Calu3 (cell line): ENCODE data around the gene ARHGEF10L. TPM values are rescaled to one million over a fixed set of nuclear protein-coding genes. Genes with fewer than 3 reads are reported as not detected.
A peak's percentile ranks its signal among the peaks of the same experiment; 100 is the strongest.

ENCODE experiments used
- BruUV-seq: library from RNA; stranded (reverse); fragments of 400-500 nt; replicated peaks from 2 replicates; lab custom pipeline; 2021; lab: Mats Ljungman, UMichigan
- CTCF ChIA-PET: fragments of 300-600 bp; sonication (Branson Sonifier 250); formaldehyde crosslinking; loops from one replicate; lab custom pipeline; 2022; ENCODE audit warnings: antibody characterized with exemption; lab: Charles Lee
- DNase-seq: peaks from one replicate; pipeline ENCODE4 v3.0.0; 2022
- H3K27ac Mint-ChIP-seq: one replicate; pipeline ENCODE4 v1.8.0; 2022; ENCODE audit warnings: mixed read lengths; ENCODE audit not compliant: unreplicated experiment
- H3K27me3 Mint-ChIP-seq: one replicate; pipeline ENCODE4 v1.8.0; 2022; ENCODE audit warnings: mixed read lengths; ENCODE audit not compliant: unreplicated experiment
- H3K36me3 Mint-ChIP-seq: one replicate; pipeline ENCODE4 v1.8.0; 2022; ENCODE audit warnings: mild to moderate bottlenecking, moderate library complexity, mixed read lengths; ENCODE audit not compliant: insufficient read depth, unreplicated experiment
- H3K4me1 Mint-ChIP-seq: one replicate; pipeline ENCODE4 v1.8.0; 2022; ENCODE audit warnings: mild to moderate bottlenecking, low read depth, mixed read lengths; ENCODE audit not compliant: unreplicated experiment
- H3K4me3 Mint-ChIP-seq: one replicate; pipeline ENCODE4 v1.8.0; 2022; ENCODE audit warnings: mild to moderate bottlenecking, low read depth, moderate library complexity, mixed read lengths; ENCODE audit not compliant: unreplicated experiment
- H3K9me3 Mint-ChIP-seq: one replicate; pipeline ENCODE4 v1.8.0; 2022; ENCODE audit warnings: low read depth, mixed read lengths; ENCODE audit not compliant: unreplicated experiment
- CTCF ChIP-seq: fragments of 200-600 bp; IDR thresholded peaks from one replicate; pipeline ENCODE4 v1.8.0; 2022; ENCODE audit warnings: antibody characterized with exemption; ENCODE audit not compliant: unreplicated experiment
- intact Hi-C: fragments of 100-400 bp; cut with micrococcal nuclease; formaldehyde crosslinking; loops from one replicate; pipeline ENCODE4 v1.10.0; 2022; ENCODE audit not compliant: unreplicated experiment
- total RNA-seq: library from RNA; stranded (reverse); gene quantifications from 2 replicates; pipeline ENCODE4 v1.2.3, GENCODE V29; 2022

ARHGEF10L gene
- total RNA-seq, 1 experiment from 2014 or later: 20.1 TPM

- DNase-seq: no peak
- CTCF ChIA-PET: no interaction called here
- intact Hi-C loops: no loop called here
- Mint-ChIP-seq H3K27ac (no peak overlapping the region), H3K36me3 (peaks cover 12% of the 10 kb centered on the region), H3K27me3 (no peaks in the 10 kb centered on the region), H3K4me3 (no peak overlapping the region), H3K4me1 (peaks cover 48% of the 10 kb centered on the region), H3K9me3 (no peaks in the 10 kb centered on the region)
- no TSS peak for BruUV-seq
- TF ChIP-seq CTCF: no peak
Measured at GRCh38 chr1:17549384-17549783, 9.9 kb downstream of the ARHGEF10L start.

- CTCF ChIA-PET: interaction anchor here (0.6 to 1.2 kb wide), 4 partner anchors 26 to 112 kb away, joined by 3 to 4 read pairs (median 3); no protein-coding TSS in a partner anchor
- no peak for TF ChIP-seq CTCF
- peaks cover 8% of the 10 kb centered on the region for H3K36me3 Mint-ChIP-seq
- no peaks in the 10 kb centered on the region for H3K27me3 Mint-ChIP-seq
- H3K4me1 Mint-ChIP-seq: peaks cover 43% of the 10 kb centered on the region
- peak overlapping the region; percentile 93 for H3K27ac Mint-ChIP-seq
- no peaks in the 10 kb centered on the region for H3K9me3 Mint-ChIP-seq
- DNase-seq: no peak
- intact Hi-C loops: no loop called here
- BruUV-seq: no TSS peak
- H3K4me3 Mint-ChIP-seq: peak overlapping the region; percentile 58
Measured at GRCh38 chr1:17550729-17551584, 11.5 kb downstream of the ARHGEF10L start.

GRCh38 chr1:17551755-17552234, 12.3 kb downstream of the ARHGEF10L start:
- BruUV-seq: no TSS peak
- Mint-ChIP-seq H3K4me3 (peak overlapping the region; percentile 58), H3K4me1 (peaks cover 44% of the 10 kb centered on the region), H3K27me3 (no peaks in the 10 kb centered on the region), H3K36me3 (peaks cover 8% of the 10 kb centered on the region), H3K27ac (peak overlapping the region; percentile 93), H3K9me3 (no peaks in the 10 kb centered on the region)
- intact Hi-C loops: no loop called here
- peak; percentile 48 for DNase-seq
- CTCF ChIA-PET: interaction anchor here (1.2 kb wide), 2 partner anchors 9 to 27 kb away, joined by 3 read pairs; no protein-coding TSS in a partner anchor
- TF ChIP-seq CTCF: no peak

- Mint-ChIP-seq H3K9me3 (no peaks in the 10 kb centered on the region), H3K4me3 (peak overlapping the region; percentile 32)
- TSS peak; percentile 85 for BruUV-seq
Measured at GRCh38 chr1:17553975-17554700, 14.6 kb downstream of the ARHGEF10L start.

More at GRCh38 chr1:17553975-17554700, 14.6 kb downstream of the ARHGEF10L start:
- H3K27me3 Mint-ChIP-seq: no peaks in the 10 kb centered on the region
- peak overlapping the region; percentile 93 for H3K27ac Mint-ChIP-seq
- CTCF ChIA-PET: interaction anchor here (0.5 to 1.9 kb wide), 7 partner anchors 13 to 1265 kb away, joined by 3 to 11 read pairs (median 5); no protein-coding TSS in a partner anchor
- intact Hi-C loops: no loop called here
- H3K36me3 Mint-ChIP-seq: peaks cover 15% of the 10 kb centered on the region
- peak; percentile 78 for DNase-seq
- peaks cover 58% of the 10 kb centered on the region for H3K4me1 Mint-ChIP-seq
- TF ChIP-seq CTCF: no peak
